HCT116 (cell line): ENCODE results near the gene ZNF138. TPM values are rescaled to one million over a fixed set of nuclear protein-coding genes. Genes with fewer than 3 reads are reported as not detected.

ENCODE experiments used
- ATAC-seq: fragments of 200-7000 bp; cut with Tn5 transposase; 2 replicates; pipeline ENCODE4 v1.9.1; 2020; ENCODE audit warnings: mild to moderate bottlenecking, moderate library complexity
- BruUV-seq: library from RNA; stranded (reverse); fragments of 400-500 nt; replicated peaks from 2 replicates; lab custom pipeline; 2021; lab: Mats Ljungman, UMichigan
- CTCF ChIA-PET: fragments of 300-600 bp; sonication (Branson Sonifier 250); formaldehyde crosslinking; loops from one replicate; lab custom pipeline; 2021; ENCODE audit warnings: antibody characterized with exemption; lab: Charles Lee
- POLR2A ChIA-PET: fragments of 300-600, 350-600 bp; sonication (Branson Sonifier 250); formaldehyde crosslinking; loops from one replicate; lab custom pipeline; 2021; ENCODE audit warnings: antibody characterized with exemption; lab: Charles Lee
- RAD21 ChIA-PET, 2 experiments: fragments of 300-600 bp; sonication (Branson Sonifier 250); formaldehyde crosslinking; loops; one replicate each; lab custom pipeline; 2023; ENCODE audit warnings: low total read pairs in 2 of 2; ENCODE audit not compliant: uncharacterized antibody in 2 of 2, unreplicated experiment in 2 of 2, low non-redundant PET in 1 of 2; lab: Charles Lee
- DNase-seq: peaks from one replicate; pipeline ENCODE4 v3.0.0-alpha.2; 2010; ENCODE audit warnings: low read depth, low spot score
- H2AFZ ChIP-seq: fragments of 200-600 bp; shearing (Covaris generic), sonication (generic); 2 replicates; pipeline ENCODE4 v1.6.1; 2017; ENCODE audit warnings: low read depth, mixed run types, mixed read lengths, antibody characterized with exemption, low read length; ENCODE audit not compliant: poor library complexity, severe bottlenecking
- H3K27ac ChIP-seq: 2 replicates; pipeline ENCODE4 v1.5.1; 2012; ENCODE audit warnings: low read depth, low read length
- H3K27me3 ChIP-seq: fragments of 200-600 bp; sonication (generic); 2 replicates; pipeline ENCODE4 v1.6.1; 2016; ENCODE audit warnings: mixed run types, low read length, mixed read lengths; ENCODE audit not compliant: insufficient read depth
- H3K36me3 ChIP-seq, 2 experiments: fragments of 200-500 bp in 1 of 2; fragments of 200-600 bp in 1 of 2; sonication (Bioruptor generic) in 1 of 2; sonication (generic) in 1 of 2; 2 replicates each; pipeline versions ENCODE4 v1.5.1 to v1.6.1; 2014 to 2016; ENCODE audit warnings: low read length in 2 of 2, inconsistent platforms in 1 of 2, mixed read lengths in 1 of 2, mixed run types in 1 of 2; ENCODE audit not compliant: insufficient read depth in 2 of 2, control insufficient read depth in 1 of 2
- H3K4me1 ChIP-seq, 2 experiments: fragments of 200-600 bp in 1 of 2; sonication (generic) in 1 of 2; 2 replicates each; pipeline versions ENCODE4 v1.5.1 to v1.6.1; 2012 to 2017; ENCODE audit warnings: low read length in 2 of 2, inconsistent platforms in 1 of 2, mild to moderate bottlenecking in 1 of 2, mixed read lengths in 1 of 2, mixed run types in 1 of 2, moderate library complexity in 1 of 2; ENCODE audit not compliant: insufficient read depth in 2 of 2, control insufficient read depth in 1 of 2
- H3K4me2 ChIP-seq: fragments of 200-600 bp; sonication (generic); 2 replicates; pipeline ENCODE4 v1.6.1; 2017; ENCODE audit warnings: mixed run types, low read length, mixed read lengths
- H3K4me3 ChIP-seq, 2 experiments: fragments of 200-600 bp in 1 of 2; sonication (generic) in 1 of 2; replicated peaks in 1 of 2; 2 replicates each; pipeline ENCODE4 v1.5.1; 2011 to 2016; ENCODE audit warnings: low read length in 2 of 2, control low read depth in 1 of 2, low read depth in 1 of 2, mild to moderate bottlenecking in 1 of 2, mixed read lengths in 1 of 2, mixed run types in 1 of 2
- H3K79me2 ChIP-seq: fragments of 200-600 bp; sonication (generic); 2 replicates; pipeline ENCODE4 v1.6.1; 2017; ENCODE audit warnings: mild to moderate bottlenecking, mixed run types, low read length, moderate library complexity, mixed read lengths; ENCODE audit not compliant: insufficient read depth
- H3K9ac ChIP-seq: fragments of 200-600 bp; sonication (generic); 2 replicates; pipeline ENCODE4 v1.6.1; 2016; ENCODE audit warnings: low read length, mixed read lengths
- H3K9me2 ChIP-seq: fragments of 200-600 bp; sonication (generic), shearing (Covaris generic); 2 replicates; pipeline ENCODE4 v1.6.1; 2017; ENCODE audit warnings: mixed run types, mild to moderate bottlenecking, moderate library complexity; ENCODE audit not compliant: insufficient read depth
- H3K9me3 ChIP-seq, 2 experiments: fragments of 200-500 bp in 1 of 2; fragments of 200-600 bp in 1 of 2; sonication (Bioruptor generic) in 1 of 2; sonication (generic) in 1 of 2; 2 replicates each; pipeline ENCODE4 v1.6.1; 2014 to 2017; ENCODE audit warnings: low read length in 2 of 2, mixed read lengths in 2 of 2, inconsistent platforms in 1 of 2, low read depth in 1 of 2, mild to moderate bottlenecking in 1 of 2, mixed run types in 1 of 2, moderate library complexity in 1 of 2; ENCODE audit not compliant: control insufficient read depth in 1 of 2, insufficient read depth in 1 of 2
- H4K20me1 ChIP-seq: fragments of 200-600 bp; sonication (generic), shearing (Covaris generic); 2 replicates; pipeline ENCODE4 v1.6.1; 2017; ENCODE audit warnings: mixed run types, mild to moderate bottlenecking, moderate library complexity; ENCODE audit not compliant: insufficient read depth
- EGR1 ChIP-seq: IDR thresholded peaks from 2 replicates; pipeline ENCODE4 v1.6.1; 2012; ENCODE audit warnings: low read depth
- FOSL1 ChIP-seq: IDR thresholded peaks from 2 replicates; pipeline ENCODE4 v1.6.1; 2012; ENCODE audit warnings: low read depth
- POLR2A ChIP-seq: IDR thresholded peaks from 2 replicates; pipeline ENCODE4 v1.7.0; 2011; ENCODE audit warnings: borderline replicate concordance; ENCODE audit not compliant: insufficient read depth, insufficient read length; ENCODE audit errors: extremely low read depth
- RAD21 ChIP-seq: IDR thresholded peaks from 2 replicates; pipeline ENCODE4 v1.6.1; 2012; ENCODE audit warnings: low read depth, mild to moderate bottlenecking
- SIN3A ChIP-seq: IDR thresholded peaks from 2 replicates; pipeline ENCODE4 v1.6.1; 2012; ENCODE audit warnings: low read depth
- TCF7L2 ChIP-seq: IDR thresholded peaks from 2 replicates; pipeline ENCODE4 v1.7.0; 2011; ENCODE audit warnings: borderline replicate concordance, inconsistent platforms; ENCODE audit not compliant: insufficient read depth, insufficient read length; ENCODE audit errors: extremely low read depth
- ZFX ChIP-seq: fragments of 450-650 bp; IDR thresholded peaks from 2 replicates; pipeline ENCODE4 v1.6.1; 2017
- ZNF274 ChIP-seq: fragments of 200-500 bp; sonication (Bioruptor generic); IDR thresholded peaks from 2 replicates; pipeline ENCODE4 v1.6.1; 2014; ENCODE audit warnings: mild to moderate bottlenecking, low read depth, low read length, inconsistent platforms
- intact Hi-C: fragments of 100-400 bp; cut with micrococcal nuclease; formaldehyde crosslinking; loops from 2 replicates; pipeline ENCODE4 v1.10.0; 2022
- total RNA-seq: library from RNA; stranded (reverse); gene quantifications from one replicate; pipeline ENCODE4 v1.2.1, GENCODE V29; 2021; ENCODE audit not compliant: unreplicated experiment
- TF ChIP-seq, protein P1 (sequence below), 3 experiments: fragments of 200-600 bp in 1 of 3; sonication (generic) in 1 of 3; IDR thresholded peaks in 2 of 3; conservative IDR thresholded peaks in 1 of 3; 2 replicates each; pipeline ENCODE4 v1.5.1; 2012 to 2017; ENCODE audit warnings: low read depth in 2 of 3, low read length in 2 of 3, antibody characterized with exemption in 1 of 3, borderline replicate concordance in 1 of 3, control low read depth in 1 of 3, mild to moderate bottlenecking in 1 of 3, mixed read lengths in 1 of 3, mixed run types in 1 of 3, moderate library complexity in 1 of 3; ENCODE audit not compliant: insufficient read depth in 1 of 3
- TF ChIP-seq, protein P2 (sequence below): IDR thresholded peaks from 2 replicates; pipeline ENCODE4 v1.6.1; 2011; ENCODE audit warnings: mild to moderate bottlenecking, low read length, moderate library complexity; ENCODE audit not compliant: insufficient replicate concordance; ENCODE audit errors: extremely low read depth
- TF ChIP-seq, protein P3 (sequence below): IDR thresholded peaks from 2 replicates; pipeline ENCODE4 v1.6.1; 2012; ENCODE audit warnings: low read depth
- TF ChIP-seq, protein P4 (sequence below): IDR thresholded peaks from 2 replicates; pipeline ENCODE4 v1.6.1; 2012

Gene ZNF138
- total RNA-seq, 1 experiment from 2014 or later, result 10.1 TPM

DNA sequence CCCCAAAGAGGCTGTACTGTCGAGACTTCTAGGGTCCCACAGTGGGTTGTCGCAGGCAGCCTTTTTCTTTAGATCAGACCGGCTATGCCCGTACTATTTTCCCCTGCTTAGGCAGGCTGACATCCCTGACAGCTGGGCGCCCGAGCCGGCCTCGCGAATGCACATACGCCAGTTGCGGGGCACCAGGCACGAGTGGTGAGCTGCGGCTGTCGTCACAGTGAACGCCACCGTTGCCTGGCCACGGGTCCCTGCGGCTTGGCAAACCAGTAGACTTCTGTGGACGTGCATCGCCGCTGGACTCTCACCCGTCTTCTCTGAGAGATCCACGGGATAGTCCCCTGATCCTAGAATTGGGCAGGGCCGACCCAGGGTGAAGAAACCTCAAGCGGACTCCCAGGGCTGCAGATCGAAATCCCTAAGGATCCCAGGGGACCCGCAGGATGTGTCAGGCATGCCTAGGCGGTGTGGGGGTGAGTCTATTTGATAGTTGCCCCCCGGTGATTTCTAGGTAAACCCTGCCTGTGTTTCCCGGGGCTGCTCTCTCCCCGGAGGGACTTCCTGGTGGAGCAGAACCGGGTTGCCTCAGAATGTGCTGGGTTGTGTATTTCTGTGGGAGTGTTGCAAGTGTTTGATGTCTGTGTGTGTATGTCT is 75.8 kb downstream of the ZNF138 start:
- ATAC-seq (no peak), DNase-seq (no peak)
- no TSS peak for BruUV-seq
- no peaks in the 10 kb centered on the region for H3K9me2 ChIP-seq
- POLR2A ChIA-PET, result no interaction called here
- no peaks in the 10 kb centered on the region for H4K20me1 ChIP-seq
- H3K4me3 ChIP-seq, result no peak overlapping the region
- TF ChIP-seq ZFX (no peak), POLR2A (no peak), RAD21 (no peak), ZNF274 (no peak), SIN3A (no peak), TCF7L2 (no peak), FOSL1 (no peak), EGR1 (no peak)
- TF ChIP-seq, protein P1, sequence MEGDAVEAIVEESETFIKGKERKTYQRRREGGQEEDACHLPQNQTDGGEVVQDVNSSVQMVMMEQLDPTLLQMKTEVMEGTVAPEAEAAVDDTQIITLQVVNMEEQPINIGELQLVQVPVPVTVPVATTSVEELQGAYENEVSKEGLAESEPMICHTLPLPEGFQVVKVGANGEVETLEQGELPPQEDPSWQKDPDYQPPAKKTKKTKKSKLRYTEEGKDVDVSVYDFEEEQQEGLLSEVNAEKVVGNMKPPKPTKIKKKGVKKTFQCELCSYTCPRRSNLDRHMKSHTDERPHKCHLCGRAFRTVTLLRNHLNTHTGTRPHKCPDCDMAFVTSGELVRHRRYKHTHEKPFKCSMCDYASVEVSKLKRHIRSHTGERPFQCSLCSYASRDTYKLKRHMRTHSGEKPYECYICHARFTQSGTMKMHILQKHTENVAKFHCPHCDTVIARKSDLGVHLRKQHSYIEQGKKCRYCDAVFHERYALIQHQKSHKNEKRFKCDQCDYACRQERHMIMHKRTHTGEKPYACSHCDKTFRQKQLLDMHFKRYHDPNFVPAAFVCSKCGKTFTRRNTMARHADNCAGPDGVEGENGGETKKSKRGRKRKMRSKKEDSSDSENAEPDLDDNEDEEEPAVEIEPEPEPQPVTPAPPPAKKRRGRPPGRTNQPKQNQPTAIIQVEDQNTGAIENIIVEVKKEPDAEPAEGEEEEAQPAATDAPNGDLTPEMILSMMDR (IDR thresholded peaks at IDR 0.05 in 2 of 3, conservative IDR thresholded peaks at IDR 0.05 in 1 of 3; ENCODE audit: borderline replicate concordance in 1 of 3, insufficient read depth in 1 of 3, low read depth in 2 of 3, low read length in 2 of 3), result no peak
- TF ChIP-seq, protein P2, sequence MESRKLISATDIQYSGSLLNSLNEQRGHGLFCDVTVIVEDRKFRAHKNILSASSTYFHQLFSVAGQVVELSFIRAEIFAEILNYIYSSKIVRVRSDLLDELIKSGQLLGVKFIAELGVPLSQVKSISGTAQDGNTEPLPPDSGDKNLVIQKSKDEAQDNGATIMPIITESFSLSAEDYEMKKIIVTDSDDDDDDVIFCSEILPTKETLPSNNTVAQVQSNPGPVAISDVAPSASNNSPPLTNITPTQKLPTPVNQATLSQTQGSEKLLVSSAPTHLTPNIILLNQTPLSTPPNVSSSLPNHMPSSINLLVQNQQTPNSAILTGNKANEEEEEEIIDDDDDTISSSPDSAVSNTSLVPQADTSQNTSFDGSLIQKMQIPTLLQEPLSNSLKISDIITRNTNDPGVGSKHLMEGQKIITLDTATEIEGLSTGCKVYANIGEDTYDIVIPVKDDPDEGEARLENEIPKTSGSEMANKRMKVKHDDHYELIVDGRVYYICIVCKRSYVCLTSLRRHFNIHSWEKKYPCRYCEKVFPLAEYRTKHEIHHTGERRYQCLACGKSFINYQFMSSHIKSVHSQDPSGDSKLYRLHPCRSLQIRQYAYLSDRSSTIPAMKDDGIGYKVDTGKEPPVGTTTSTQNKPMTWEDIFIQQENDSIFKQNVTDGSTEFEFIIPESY, result no peak
- TF ChIP-seq, protein P3, sequence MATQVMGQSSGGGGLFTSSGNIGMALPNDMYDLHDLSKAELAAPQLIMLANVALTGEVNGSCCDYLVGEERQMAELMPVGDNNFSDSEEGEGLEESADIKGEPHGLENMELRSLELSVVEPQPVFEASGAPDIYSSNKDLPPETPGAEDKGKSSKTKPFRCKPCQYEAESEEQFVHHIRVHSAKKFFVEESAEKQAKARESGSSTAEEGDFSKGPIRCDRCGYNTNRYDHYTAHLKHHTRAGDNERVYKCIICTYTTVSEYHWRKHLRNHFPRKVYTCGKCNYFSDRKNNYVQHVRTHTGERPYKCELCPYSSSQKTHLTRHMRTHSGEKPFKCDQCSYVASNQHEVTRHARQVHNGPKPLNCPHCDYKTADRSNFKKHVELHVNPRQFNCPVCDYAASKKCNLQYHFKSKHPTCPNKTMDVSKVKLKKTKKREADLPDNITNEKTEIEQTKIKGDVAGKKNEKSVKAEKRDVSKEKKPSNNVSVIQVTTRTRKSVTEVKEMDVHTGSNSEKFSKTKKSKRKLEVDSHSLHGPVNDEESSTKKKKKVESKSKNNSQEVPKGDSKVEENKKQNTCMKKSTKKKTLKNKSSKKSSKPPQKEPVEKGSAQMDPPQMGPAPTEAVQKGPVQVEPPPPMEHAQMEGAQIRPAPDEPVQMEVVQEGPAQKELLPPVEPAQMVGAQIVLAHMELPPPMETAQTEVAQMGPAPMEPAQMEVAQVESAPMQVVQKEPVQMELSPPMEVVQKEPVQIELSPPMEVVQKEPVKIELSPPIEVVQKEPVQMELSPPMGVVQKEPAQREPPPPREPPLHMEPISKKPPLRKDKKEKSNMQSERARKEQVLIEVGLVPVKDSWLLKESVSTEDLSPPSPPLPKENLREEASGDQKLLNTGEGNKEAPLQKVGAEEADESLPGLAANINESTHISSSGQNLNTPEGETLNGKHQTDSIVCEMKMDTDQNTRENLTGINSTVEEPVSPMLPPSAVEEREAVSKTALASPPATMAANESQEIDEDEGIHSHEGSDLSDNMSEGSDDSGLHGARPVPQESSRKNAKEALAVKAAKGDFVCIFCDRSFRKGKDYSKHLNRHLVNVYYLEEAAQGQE, result no peak
- TF ChIP-seq, protein P4, sequence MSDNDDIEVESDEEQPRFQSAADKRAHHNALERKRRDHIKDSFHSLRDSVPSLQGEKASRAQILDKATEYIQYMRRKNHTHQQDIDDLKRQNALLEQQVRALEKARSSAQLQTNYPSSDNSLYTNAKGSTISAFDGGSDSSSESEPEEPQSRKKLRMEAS, result no peak
- no peak overlapping the region for H3K4me2 ChIP-seq
- H3K27ac ChIP-seq, result no peak overlapping the region
- RAD21 ChIA-PET, result no interaction called here
- no peak overlapping the region for H3K9ac ChIP-seq
- H3K36me3 ChIP-seq, result no peaks in the 10 kb centered on the region
- CTCF ChIA-PET, result no interaction called here
- no peaks in the 10 kb centered on the region for H3K4me1 ChIP-seq
- intact Hi-C loops, result no loop called here
- H3K9me3 ChIP-seq, result no peaks in the 10 kb centered on the region; a peak in 1 of 4 replicates
- H3K27me3 ChIP-seq, result no peaks in the 10 kb centered on the region
- no peaks in the 10 kb centered on the region for H3K79me2 ChIP-seq
- no peak overlapping the region for H2AFZ ChIP-seq
